ENCODE data around the gene ASPHD1.
"Not testable (repeated sequence)": the region's sequence is repeated elsewhere in the genome, so short reads cannot be mapped to it uniquely, and the experiment has no call there.

Gene ASPHD1

DNA sequence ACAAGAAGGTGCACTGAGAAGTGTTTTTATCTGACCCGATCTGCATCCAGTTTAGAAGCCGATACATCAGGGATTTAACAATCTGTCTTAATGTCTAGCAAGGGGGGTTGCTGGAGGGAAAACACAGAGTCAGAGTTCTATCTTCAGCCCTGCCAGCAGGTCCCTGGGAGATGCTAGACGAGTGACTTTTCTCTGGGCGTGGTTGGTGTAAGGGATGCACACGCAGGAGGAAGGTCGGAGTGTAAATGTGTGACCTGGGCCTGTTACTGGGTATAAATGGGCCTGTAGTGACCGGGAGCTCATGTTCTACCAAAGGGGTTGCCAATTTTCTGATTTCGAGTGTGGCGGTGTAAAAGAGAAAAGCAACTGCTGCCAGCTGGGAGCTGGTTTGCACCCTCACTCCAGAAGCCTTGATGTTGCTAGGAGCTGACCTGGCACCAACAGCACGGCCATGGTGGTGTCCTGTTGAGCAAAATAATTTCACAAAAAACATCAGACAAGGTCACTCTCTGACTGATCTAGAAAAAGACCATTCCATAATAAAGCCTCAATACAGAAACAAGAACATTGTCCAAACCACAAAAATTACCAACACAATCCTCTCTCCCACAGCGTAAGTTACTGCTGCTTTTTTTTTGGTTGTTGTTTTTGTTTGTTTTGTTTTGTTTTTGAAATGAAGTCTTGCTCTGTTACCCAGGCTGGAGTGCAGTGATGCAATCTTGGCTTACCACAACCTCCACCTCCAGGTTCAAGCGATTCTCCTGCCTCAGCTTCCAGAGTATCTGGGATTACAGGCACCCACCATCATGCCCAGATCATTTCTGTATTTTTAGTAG, 27.0 kb downstream of the ASPHD1 start:
- Histone ChIP-seq H2AK5ac (ENCODE audit: low read length) (peak overlapping the region; percentile 18), H3K4me1 (ENCODE audit: control insufficient read depth in 1 of 2, insufficient read depth in 2 of 2, low read length in 2 of 2) (peaks cover 11 to 14% of the 10 kb centered on the region in 2 experiments), H3K79me1 (ENCODE audit: low read length) (peaks cover 11% of the 10 kb centered on the region), H3K27me3 (ENCODE audit: insufficient read depth, low read length) (no peaks in the 10 kb centered on the region), H3K27ac (ENCODE audit: low read depth, low read length) (no peak overlapping the region), H3K18ac (ENCODE audit: low read length) (no peak overlapping the region), H3K9me3 (ENCODE audit: insufficient read depth, low read depth, low read length) (no peaks in the 10 kb centered on the region), H3K23ac (ENCODE audit: low read length) (no peak overlapping the region), H2AFZ (ENCODE audit: insufficient read depth, low read length, poor library complexity) (no peak overlapping the region), H3K4ac (ENCODE audit: low read depth, low read length) (peak overlapping the region; percentile 15), H3K4me2 (ENCODE audit: low read length) (peak overlapping the region; percentile 90), H2BK120ac (ENCODE audit: insufficient read depth, low read length, poor library complexity) (no peak overlapping the region), H4K91ac (ENCODE audit: low read depth, low read length) (no peak overlapping the region), H3K79me2 (ENCODE audit: control insufficient read depth, insufficient read depth, low read length, poor library complexity) (peaks cover 14% of the 10 kb centered on the region), H3K36me3 (ENCODE audit: control insufficient read depth in 1 of 2, insufficient read depth in 2 of 2, low read length in 2 of 2) (peaks cover 8 to 9% of the 10 kb centered on the region in 2 experiments), H2BK12ac (ENCODE audit: low read length) (peak overlapping the region; percentile 39), H4K12ac (ENCODE audit: low read depth, low read length) (no peak overlapping the region), H3K14ac (ENCODE audit: low read length) (no peak overlapping the region), H2BK5ac (ENCODE audit: low read depth, low read length, poor library complexity) (no peak overlapping the region), H4K8ac (ENCODE audit: low read depth, low read length) (peak overlapping the region; percentile 100), H3K4me3 (ENCODE audit: low read depth, low read length) (no peak overlapping the region), H3K9ac (ENCODE audit: low read length) (no peak overlapping the region)
- no peak for DNase-seq
- no CpG with 5 or more reads among the region's 12 CpGs for WGBS (ENCODE audit: extremely low coverage, insufficient coverage, insufficient read length)

DNA sequence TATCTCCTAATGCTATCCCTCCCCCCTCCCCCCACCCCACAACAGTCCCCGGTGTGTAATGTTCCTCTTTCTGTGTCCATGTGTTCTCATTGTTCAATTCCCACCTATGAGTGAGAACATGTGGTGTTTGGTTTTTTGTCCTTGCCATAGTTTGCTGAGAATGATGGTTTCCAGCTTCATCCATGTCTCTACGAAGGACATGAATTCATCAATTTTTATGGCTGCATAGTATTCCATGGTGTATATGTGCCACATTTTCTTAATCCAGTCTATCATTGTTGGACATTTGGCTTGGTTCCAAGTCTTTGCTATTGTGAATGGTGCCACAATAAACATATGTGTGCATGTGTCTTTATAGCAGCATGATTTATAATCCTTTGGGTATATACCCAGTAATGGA, 31.5 kb downstream of the ASPHD1 start:
- not testable (repeated sequence) for H3K4me3 ChIP-seq (ENCODE audit: low read depth, low read length); H3K18ac ChIP-seq (ENCODE audit: low read length); H3K79me2 ChIP-seq (ENCODE audit: control insufficient read depth, insufficient read depth, low read length, poor library complexity); DNase-seq; H2BK12ac ChIP-seq (ENCODE audit: low read length); H3K36me3 ChIP-seq (ENCODE audit: control insufficient read depth in 1 of 2, insufficient read depth in 2 of 2, low read length in 2 of 2); H2AK5ac ChIP-seq (ENCODE audit: low read length); H3K4ac ChIP-seq (ENCODE audit: low read depth, low read length); H3K27me3 ChIP-seq (ENCODE audit: insufficient read depth, low read length); H3K9me3 ChIP-seq (ENCODE audit: insufficient read depth, low read depth, low read length); H4K8ac ChIP-seq (ENCODE audit: low read depth, low read length); H3K79me1 ChIP-seq (ENCODE audit: low read length); H3K4me1 ChIP-seq (ENCODE audit: control insufficient read depth in 1 of 2, insufficient read depth in 2 of 2, low read length in 2 of 2); H3K23ac ChIP-seq (ENCODE audit: low read length); H3K4me2 ChIP-seq (ENCODE audit: low read length); H3K14ac ChIP-seq (ENCODE audit: low read length); H4K91ac ChIP-seq (ENCODE audit: low read depth, low read length); H3K27ac ChIP-seq (ENCODE audit: low read depth, low read length); H2BK120ac ChIP-seq (ENCODE audit: insufficient read depth, low read length, poor library complexity); H3K9ac ChIP-seq (ENCODE audit: low read length); H2AFZ ChIP-seq (ENCODE audit: insufficient read depth, low read length, poor library complexity); H2BK5ac ChIP-seq (ENCODE audit: low read depth, low read length, poor library complexity); H4K12ac ChIP-seq (ENCODE audit: low read depth, low read length)
- WGBS (ENCODE audit: extremely low coverage, insufficient coverage, insufficient read length), result no CpG with 5 or more reads among the region's 2 CpGs

DNA sequence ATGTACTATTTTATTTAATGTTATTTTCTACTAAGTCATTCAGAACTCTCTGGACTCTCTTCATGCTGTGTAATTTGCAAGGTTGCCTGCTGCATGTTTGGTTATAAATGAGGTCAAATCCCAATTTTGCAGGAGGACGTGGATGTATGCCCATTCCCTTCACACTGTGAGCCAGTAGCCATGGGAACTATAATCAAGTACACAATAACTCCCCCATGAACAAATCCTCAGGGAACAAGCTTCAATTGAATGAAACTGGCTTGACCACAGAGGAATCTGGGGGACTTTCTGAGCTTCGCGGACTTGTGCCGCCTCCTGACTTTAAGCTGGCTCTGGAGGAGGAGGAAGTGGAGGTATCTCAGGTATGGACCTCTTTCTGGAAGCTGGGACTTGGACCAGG, 40.4 kb downstream of the ASPHD1 start:
- no CpG with 5 or more reads among the region's 4 CpGs for WGBS (ENCODE audit: extremely low coverage, insufficient coverage, insufficient read length)
- no peak overlapping the region for H3K27ac ChIP-seq (ENCODE audit: low read depth, low read length)
- H3K9ac ChIP-seq (ENCODE audit: low read length), result no peak overlapping the region
- H2AK5ac ChIP-seq (ENCODE audit: low read length), result no peak overlapping the region
- no peak overlapping the region for H4K91ac ChIP-seq (ENCODE audit: low read depth, low read length)
- no peak overlapping the region for H3K4me2 ChIP-seq (ENCODE audit: low read length)
- no peak for DNase-seq
- H3K18ac ChIP-seq (ENCODE audit: low read length), result no peak overlapping the region
- H2BK12ac ChIP-seq (ENCODE audit: low read length), result no peak overlapping the region
- no peak overlapping the region for H3K4ac ChIP-seq (ENCODE audit: low read depth, low read length)
- H4K12ac ChIP-seq (ENCODE audit: low read depth, low read length), result no peak overlapping the region
- no peaks in the 10 kb centered on the region for H3K9me3 ChIP-seq (ENCODE audit: insufficient read depth, low read depth, low read length)
- H2BK5ac ChIP-seq (ENCODE audit: low read depth, low read length, poor library complexity), result no peak overlapping the region
- no peak overlapping the region for H2AFZ ChIP-seq (ENCODE audit: insufficient read depth, low read length, poor library complexity)
- peaks cover 0 to 11% of the 10 kb centered on the region in 2 experiments for H3K4me1 ChIP-seq (ENCODE audit: control insufficient read depth in 1 of 2, insufficient read depth in 2 of 2, low read length in 2 of 2)
- peaks cover 1% of the 10 kb centered on the region for H3K79me2 ChIP-seq (ENCODE audit: control insufficient read depth, insufficient read depth, low read length, poor library complexity)
- no peak overlapping the region for H3K4me3 ChIP-seq (ENCODE audit: low read depth, low read length)
- H3K27me3 ChIP-seq (ENCODE audit: insufficient read depth, low read length), result no peaks in the 10 kb centered on the region
- H3K79me1 ChIP-seq (ENCODE audit: low read length), result peaks cover 10% of the 10 kb centered on the region
- no peak overlapping the region for H3K23ac ChIP-seq (ENCODE audit: low read length)
- no peak overlapping the region for H3K14ac ChIP-seq (ENCODE audit: low read length)
- no peaks in the 10 kb centered on the region for H3K36me3 ChIP-seq (ENCODE audit: control insufficient read depth in 1 of 2, insufficient read depth in 2 of 2, low read length in 2 of 2)
- H4K8ac ChIP-seq (ENCODE audit: low read depth, low read length), result no peak overlapping the region
- H2BK120ac ChIP-seq (ENCODE audit: insufficient read depth, low read length, poor library complexity), result no peak overlapping the region

DNA sequence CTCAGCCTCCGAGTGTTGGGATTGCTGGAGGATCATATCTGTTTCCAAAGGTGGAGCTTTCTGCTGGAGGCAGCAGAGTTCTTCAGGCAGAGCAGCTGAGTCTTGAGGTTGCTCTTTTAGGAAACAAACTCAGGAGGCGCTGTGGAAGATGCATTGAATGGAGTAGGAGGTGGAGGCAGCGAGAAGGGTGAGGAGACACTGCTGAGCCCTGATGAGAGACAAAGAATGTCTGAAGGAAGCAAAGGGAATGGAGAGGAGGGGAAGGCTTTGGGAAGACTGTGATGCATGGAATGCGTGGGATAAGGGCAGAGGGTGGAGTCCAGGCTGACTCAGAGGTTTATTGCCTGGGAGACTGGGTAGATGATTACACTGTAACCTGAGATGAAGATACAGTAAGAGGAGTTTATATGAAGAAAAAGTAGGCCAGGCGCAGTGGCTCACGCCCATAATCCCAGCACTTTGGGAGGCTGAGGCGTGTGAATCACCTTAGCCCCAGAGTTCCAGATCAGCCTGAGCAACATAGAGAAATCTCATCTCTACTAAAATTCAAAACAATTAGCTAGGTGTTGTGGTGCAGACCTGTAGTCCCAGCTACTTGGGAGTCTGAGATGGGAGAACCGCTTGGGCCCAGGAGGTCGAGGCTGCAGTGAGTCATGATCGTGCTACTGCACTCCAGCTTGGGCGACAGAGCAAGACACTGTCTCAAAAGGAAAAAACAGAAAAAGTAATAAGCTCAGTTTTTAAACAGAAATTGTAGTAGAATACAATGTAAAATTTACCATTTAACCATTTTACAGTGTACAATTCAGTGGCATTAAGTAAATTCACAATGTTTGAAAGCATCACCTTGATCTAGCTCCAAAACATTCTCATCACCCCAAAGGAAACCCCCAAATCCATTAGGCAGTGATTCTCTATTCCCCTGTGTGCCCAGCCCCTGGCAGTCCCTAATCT, 43.8 kb downstream of the ASPHD1 start:
- Histone ChIP-seq H3K27ac (ENCODE audit: low read depth, low read length) (peak overlapping the region; percentile 92), H2AFZ (ENCODE audit: insufficient read depth, low read length, poor library complexity) (peak overlapping the region; percentile 67), H2BK12ac (ENCODE audit: low read length) (peak overlapping the region; percentile 94), H2AK5ac (ENCODE audit: low read length) (peak overlapping the region; percentile 49), H3K79me1 (ENCODE audit: low read length) (peaks cover 10% of the 10 kb centered on the region), H3K79me2 (ENCODE audit: control insufficient read depth, insufficient read depth, low read length, poor library complexity) (peaks cover 1% of the 10 kb centered on the region), H3K36me3 (ENCODE audit: control insufficient read depth in 1 of 2, insufficient read depth in 2 of 2, low read length in 2 of 2) (no peaks in the 10 kb centered on the region), H3K14ac (ENCODE audit: low read length) (peak overlapping the region; percentile 8), H3K4ac (ENCODE audit: low read depth, low read length) (peak overlapping the region; percentile 56), H3K4me1 (ENCODE audit: control insufficient read depth in 1 of 2, insufficient read depth in 2 of 2, low read length in 2 of 2) (peaks cover 0 to 11% of the 10 kb centered on the region in 2 experiments), H2BK120ac (ENCODE audit: insufficient read depth, low read length, poor library complexity) (peak overlapping the region; percentile 90), H2BK5ac (ENCODE audit: low read depth, low read length, poor library complexity) (peak overlapping the region; percentile 91), H3K9ac (ENCODE audit: low read length) (no peak overlapping the region), H3K4me3 (ENCODE audit: low read depth, low read length) (no peak overlapping the region), H3K27me3 (ENCODE audit: insufficient read depth, low read length) (no peaks in the 10 kb centered on the region), H4K8ac (ENCODE audit: low read depth, low read length) (peak overlapping the region; percentile 66), H3K4me2 (ENCODE audit: low read length) (peak overlapping the region; percentile 19), H3K9me3 (ENCODE audit: insufficient read depth, low read depth, low read length) (no peaks in the 10 kb centered on the region), H4K91ac (ENCODE audit: low read depth, low read length) (peak overlapping the region; percentile 90), H4K12ac (ENCODE audit: low read depth, low read length) (no peak overlapping the region), H3K18ac (ENCODE audit: low read length) (peak overlapping the region; percentile 8), H3K23ac (ENCODE audit: low read length) (no peak overlapping the region)
- WGBS (ENCODE audit: extremely low coverage, insufficient coverage, insufficient read length), result no CpG with 5 or more reads among the region's 11 CpGs
- DNase-seq, result peak; percentile 95 to 96

All from trophoblast cell (in vitro differentiated cells and primary cell).